Measurements from ENCODE around the gene DMAC2.

DNA sequence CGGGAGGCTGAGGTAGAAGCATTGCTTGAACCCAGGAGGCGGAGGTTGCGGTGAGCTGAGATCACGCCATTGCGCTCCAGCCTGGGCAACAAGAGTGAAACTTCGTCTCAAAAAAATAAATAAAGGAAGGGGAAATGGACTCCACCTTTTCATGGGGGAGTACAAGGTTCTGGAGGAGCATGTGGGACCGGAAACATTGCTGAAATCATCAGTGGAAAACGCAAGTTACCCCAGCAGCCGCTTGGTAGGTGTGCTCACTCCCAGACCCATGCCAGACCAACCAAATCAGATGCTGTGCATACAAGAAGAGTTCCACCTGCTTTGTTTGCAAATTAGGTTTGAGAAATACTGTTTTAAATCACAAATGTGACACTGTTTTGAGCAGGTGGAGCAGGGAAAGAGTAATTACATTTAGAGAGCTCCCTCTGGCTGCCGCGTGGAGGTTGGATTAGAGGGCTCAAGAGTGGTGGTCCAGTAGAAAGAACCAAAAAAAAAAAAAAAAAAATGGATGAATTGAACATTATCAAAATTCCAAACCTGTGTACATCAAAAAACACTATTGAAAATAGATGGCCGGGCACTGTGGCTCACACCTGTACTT lies 8.1 kb upstream of the DMAC2 start:
- TF ChIP-seq, protein P1, sequence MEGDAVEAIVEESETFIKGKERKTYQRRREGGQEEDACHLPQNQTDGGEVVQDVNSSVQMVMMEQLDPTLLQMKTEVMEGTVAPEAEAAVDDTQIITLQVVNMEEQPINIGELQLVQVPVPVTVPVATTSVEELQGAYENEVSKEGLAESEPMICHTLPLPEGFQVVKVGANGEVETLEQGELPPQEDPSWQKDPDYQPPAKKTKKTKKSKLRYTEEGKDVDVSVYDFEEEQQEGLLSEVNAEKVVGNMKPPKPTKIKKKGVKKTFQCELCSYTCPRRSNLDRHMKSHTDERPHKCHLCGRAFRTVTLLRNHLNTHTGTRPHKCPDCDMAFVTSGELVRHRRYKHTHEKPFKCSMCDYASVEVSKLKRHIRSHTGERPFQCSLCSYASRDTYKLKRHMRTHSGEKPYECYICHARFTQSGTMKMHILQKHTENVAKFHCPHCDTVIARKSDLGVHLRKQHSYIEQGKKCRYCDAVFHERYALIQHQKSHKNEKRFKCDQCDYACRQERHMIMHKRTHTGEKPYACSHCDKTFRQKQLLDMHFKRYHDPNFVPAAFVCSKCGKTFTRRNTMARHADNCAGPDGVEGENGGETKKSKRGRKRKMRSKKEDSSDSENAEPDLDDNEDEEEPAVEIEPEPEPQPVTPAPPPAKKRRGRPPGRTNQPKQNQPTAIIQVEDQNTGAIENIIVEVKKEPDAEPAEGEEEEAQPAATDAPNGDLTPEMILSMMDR (IDR thresholded peaks at IDR 0.05) = no peak
- TF ChIP-seq EP300 (IDR thresholded peaks at IDR 0.05) (no peak), POLR2A (IDR thresholded peaks at IDR 0.05) (no peak)
